NCI-H2107 (cell line): Measurements from ENCODE around the gene ADAMTS18.
"Not testable (repeated sequence)": the region's sequence is repeated elsewhere in the genome, so short reads cannot be mapped to it uniquely, and the experiment has no call there.

Experiments used
- DNase-seq: peaks from one replicate; lab custom pipeline; 2025; lab: John Stamatoyannopoulos, UW

Gene ADAMTS18, protein sequence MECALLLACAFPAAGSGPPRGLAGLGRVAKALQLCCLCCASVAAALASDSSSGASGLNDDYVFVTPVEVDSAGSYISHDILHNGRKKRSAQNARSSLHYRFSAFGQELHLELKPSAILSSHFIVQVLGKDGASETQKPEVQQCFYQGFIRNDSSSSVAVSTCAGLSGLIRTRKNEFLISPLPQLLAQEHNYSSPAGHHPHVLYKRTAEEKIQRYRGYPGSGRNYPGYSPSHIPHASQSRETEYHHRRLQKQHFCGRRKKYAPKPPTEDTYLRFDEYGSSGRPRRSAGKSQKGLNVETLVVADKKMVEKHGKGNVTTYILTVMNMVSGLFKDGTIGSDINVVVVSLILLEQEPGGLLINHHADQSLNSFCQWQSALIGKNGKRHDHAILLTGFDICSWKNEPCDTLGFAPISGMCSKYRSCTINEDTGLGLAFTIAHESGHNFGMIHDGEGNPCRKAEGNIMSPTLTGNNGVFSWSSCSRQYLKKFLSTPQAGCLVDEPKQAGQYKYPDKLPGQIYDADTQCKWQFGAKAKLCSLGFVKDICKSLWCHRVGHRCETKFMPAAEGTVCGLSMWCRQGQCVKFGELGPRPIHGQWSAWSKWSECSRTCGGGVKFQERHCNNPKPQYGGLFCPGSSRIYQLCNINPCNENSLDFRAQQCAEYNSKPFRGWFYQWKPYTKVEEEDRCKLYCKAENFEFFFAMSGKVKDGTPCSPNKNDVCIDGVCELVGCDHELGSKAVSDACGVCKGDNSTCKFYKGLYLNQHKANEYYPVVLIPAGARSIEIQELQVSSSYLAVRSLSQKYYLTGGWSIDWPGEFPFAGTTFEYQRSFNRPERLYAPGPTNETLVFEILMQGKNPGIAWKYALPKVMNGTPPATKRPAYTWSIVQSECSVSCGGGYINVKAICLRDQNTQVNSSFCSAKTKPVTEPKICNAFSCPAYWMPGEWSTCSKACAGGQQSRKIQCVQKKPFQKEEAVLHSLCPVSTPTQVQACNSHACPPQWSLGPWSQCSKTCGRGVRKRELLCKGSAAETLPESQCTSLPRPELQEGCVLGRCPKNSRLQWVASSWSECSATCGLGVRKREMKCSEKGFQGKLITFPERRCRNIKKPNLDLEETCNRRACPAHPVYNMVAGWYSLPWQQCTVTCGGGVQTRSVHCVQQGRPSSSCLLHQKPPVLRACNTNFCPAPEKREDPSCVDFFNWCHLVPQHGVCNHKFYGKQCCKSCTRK (N-terminal part only)

DNA sequence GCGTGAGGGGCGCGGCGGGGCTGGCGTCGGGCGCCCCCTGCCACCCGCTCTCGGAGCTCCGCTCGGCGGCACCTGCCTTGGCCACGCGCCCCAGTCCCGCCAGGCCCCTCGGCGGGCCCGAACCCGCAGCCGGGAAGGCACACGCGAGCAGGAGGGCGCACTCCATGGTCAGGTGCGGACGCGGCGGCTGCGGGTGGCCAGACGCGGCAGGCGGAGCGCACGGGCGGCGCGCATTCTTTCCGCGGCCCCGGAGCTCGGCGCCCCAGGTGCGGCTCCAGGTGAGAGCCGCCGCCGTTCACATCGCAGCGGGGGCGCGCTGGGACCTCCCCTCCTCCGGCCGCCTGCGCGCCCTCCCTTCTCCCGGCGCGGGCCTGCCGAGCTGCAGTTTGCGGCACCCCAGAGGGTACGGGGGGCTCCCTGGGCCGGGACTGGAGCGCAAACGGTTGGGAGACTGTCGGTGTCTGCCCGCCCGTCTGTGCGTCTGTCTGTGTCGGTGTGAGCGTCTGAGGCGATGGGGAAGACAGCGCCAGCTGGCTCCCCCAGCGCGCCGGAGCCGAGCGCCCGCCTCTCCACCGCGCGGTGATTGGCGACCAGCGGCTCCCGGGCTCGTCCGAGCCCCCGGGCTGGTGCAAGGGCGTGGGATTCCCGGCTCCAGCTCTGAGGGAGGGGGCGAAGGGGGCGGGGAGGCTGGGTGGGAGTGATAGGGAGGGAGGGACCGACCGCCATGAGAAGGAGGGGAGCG is at the start of gene ADAMTS18:
Gene ADAMTS18 (minus strand): TSS at position 505 of the 742 bp plus-strand sequence. CDS start 339 bp downstream, at position 166.
- no peak for DNase-seq

DNA sequence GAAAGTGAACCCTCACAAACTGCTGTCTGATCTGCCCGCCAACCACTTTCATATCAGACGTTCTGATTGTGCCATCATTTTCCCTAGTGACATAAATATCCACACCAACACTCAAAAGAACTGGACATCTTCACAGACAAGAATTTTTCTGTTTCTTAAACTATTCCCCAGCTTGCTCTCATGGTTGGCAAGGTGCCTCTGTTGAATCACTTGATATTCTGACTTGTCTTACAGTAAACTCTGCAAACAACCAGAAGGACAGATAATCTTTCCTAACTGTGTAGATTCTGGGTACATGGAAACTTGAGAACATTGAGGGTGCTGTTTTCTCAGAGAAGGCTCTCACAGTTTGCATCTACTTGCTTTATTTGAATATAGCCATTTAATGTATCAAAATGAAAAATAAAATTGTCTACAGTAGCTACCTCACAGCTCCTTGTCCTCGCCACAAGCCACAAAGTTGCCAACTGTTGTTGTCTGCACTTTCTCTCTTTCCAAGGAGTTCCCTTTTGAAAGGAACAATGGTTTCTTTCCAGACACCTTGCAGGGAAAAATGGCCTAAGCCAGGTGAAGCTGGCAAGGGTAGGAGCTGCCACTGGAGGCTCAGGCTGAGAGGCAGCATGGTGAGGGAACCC is 46.0 kb upstream of the ADAMTS18 start:
- no peak for DNase-seq

DNA sequence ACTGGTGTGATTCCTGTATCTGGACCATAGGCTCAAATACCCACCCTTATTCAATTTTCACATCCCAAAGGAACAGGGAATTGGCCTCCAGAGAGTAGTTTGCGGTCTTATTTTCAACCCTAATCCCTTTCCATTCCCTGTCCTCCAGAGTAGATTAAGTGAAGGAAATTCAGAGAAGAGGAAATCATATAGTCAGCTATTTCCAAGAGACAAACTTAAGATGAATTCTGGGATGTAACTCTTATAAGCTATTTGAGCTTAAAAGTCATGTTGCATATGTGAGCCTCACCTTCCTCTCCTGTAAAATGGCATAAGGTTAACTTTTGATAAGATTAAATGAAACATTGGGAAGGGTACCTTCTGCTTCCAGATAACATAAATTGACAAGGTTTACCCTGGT is 37.4 kb upstream of the ADAMTS18 start:
- DNase-seq = no peak

DNA sequence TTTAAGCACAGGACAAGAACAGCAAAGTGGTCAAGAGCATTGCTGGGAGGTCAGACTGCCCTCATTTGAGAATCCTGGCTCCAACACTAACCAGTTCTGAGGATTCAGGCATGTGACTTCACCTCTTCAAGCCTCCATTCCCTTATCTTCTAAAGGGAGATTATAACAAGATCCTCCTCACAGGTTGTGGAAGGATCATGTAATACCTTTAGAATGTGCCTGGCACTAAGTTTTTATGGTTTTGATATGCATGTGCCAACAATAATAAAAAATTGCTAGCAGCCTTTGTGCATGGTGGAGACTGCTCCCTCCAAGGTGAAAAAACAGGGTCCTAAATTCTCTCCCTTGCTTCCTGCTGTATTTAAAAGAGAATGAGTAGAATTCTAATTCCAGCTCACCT is 36.0 kb upstream of the ADAMTS18 start:
- DNase-seq = no peak

DNA sequence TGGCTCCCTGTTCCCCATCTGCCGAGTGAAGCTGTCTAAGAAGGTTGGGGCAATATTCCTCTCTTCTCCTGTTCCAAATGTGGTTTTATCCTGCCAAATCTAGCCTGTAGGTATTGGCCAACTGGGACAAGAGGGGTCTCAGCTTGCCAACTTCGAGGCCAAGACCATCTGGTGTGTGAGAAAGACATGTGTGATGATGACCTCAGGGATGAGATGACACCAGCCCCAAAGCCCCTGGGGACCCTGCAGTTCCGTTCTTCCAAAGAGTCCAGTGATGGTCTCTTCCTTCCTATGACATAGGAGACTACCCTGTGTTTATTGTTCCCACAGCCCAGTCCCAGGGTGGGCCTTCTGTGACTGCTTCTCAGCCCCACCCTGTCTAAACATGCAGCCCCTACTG is 34.8 kb upstream of the ADAMTS18 start:
- DNase-seq = no peak

DNA sequence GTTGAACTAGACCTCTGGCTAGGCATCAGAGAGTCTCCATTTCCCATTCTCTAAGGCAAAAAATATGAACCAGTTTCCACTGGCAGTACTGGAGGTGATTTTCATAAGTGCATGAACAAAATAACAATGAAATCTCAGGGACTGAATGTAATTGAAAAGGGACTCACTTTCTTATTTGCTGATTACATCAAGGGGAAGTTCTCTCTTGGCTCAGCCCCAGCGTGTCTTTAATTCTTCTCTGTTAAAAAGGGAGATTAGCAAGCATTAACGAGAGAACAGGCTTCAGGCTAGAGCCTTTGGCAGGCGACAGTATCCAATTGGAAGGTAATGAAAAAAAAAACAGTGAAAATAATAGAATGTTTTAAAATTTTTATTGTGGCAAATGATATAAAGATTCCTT is 34.0 kb upstream of the ADAMTS18 start:
- DNase-seq = no peak

DNA sequence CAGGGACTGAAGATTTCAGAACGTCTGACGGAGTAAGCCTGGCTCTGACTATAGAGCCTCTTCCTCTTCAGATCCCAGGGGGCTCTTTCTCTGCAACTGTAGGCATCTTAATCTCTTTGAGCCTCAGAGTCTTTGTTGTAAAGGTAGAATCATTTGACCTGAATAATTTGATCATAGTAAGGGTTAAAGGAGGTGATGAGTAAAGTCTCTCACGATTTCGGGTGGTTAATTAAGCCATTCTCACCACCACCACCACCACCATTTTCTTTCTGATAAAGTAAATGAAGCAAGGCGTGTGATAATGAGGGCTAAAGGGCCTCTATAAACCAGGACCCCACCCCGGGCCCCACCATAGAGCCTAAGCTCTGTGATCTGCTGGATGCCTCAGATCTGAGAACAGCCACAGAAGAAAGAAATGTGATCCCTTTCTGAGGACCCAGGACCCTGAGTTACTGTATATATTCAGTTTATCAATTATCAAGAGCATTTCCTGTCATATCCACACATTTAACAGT is 33.0 kb upstream of the ADAMTS18 start:
- DNase-seq = no peak

DNA sequence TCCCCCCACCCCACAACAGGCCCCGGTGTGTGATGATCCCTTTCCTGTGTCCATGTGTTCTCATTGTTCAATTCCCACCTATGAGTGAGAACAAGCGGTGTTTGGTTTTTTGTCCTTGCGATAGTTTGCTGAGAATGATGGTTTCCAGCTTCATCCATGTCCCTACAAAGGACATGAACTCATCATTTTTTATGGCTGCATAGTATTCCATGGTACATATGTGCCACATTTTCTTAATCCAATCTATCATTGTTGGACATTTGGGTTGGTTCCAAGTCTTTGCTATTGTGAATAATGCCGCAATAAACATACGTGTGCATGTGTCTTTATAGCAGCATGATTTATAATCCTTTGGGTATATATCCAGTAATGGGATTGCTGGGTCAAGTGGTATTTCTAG is 28.8 kb upstream of the ADAMTS18 start:
- not testable (repeated sequence) for DNase-seq

DNA sequence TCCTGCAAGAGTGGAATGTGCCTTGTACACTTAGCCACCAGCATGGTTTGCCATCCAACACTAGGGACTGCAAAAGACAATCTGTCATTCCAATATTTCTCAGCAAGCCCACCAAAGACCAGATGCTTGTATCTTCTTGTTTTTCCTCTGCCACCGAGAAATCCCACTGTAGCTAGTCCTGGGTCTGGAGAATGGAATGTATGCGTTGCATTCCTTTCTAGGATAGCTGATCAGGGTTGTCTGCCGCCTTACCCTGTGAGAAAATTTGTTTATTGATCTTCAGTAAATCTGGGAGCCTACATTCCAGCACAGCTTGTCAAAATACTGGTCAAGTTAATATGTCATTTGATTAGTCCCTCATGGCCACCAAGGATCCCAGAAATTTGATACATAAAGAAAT is 28.1 kb upstream of the ADAMTS18 start:
- DNase-seq = no peak

DNA sequence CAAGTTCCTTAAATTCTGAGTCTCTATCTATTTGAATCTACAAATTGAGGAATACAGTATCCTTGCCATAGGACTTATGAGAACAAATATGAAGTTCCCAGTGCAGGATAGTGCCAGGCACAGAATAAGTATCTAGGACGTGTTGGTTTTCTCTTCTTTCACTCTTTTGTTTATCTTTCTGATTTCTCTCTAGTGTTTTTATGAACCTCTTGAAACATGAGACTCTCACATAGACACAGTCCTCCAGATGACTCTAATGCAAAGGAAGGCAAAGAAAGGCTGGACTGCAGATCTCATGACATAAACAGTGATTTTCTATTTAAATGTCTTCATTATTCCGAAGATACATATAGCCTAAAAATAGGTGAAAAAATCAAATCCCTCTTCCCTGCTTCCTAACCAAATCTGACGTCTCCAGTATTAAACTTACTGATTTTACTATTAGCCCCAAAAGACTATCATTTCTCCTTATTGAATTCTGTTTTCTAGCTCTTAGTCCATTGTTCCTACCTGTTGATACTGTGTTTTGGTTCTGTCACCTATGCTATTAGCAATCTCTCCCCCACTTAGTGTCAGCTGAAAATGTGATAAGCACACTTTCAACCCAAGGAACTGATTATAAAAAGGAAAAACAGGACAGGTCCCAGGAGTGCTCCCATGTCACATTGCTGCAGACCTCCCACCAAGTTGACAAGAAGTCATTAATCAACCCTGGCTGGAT is 24.9 kb upstream of the ADAMTS18 start:
- DNase-seq = no peak

DNA sequence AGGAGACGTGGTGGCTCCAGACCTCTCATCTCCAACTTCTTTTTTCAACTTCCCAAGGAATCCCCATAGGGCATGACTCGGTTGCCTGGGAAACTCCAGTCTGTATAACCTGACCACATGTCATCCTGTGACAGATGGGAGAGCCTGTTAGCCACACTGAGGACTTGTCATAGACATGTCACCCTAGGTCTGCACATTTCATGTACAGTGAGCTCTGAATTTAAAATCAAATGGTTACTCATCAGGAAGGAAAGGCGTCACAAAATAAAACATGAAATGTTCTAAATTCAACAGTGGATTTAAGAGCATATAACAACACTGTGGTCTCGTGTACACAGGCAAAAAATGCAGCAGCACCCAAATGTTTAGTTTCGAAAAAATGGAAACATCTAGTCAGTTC is 22.2 kb upstream of the ADAMTS18 start:
- DNase-seq = no peak

DNA sequence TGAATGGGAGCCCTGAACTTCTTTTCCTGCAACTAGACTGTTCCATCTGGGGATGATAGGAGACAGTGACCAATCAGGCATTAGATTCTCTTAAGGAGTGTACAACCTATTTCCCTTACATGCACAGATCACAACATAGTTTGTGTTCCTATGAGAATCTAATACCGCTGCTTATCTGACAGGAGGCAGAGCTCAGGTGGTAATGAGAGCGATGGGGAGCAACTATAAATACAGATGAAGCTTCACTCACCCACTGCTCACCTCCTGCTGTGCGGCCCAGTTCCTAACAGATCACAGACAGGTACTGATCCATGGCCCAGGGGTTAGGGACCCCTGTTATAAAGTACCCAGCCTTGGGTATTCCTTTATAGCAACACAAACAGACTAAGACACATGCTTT is 17.4 kb upstream of the ADAMTS18 start:
- DNase-seq = no peak

DNA sequence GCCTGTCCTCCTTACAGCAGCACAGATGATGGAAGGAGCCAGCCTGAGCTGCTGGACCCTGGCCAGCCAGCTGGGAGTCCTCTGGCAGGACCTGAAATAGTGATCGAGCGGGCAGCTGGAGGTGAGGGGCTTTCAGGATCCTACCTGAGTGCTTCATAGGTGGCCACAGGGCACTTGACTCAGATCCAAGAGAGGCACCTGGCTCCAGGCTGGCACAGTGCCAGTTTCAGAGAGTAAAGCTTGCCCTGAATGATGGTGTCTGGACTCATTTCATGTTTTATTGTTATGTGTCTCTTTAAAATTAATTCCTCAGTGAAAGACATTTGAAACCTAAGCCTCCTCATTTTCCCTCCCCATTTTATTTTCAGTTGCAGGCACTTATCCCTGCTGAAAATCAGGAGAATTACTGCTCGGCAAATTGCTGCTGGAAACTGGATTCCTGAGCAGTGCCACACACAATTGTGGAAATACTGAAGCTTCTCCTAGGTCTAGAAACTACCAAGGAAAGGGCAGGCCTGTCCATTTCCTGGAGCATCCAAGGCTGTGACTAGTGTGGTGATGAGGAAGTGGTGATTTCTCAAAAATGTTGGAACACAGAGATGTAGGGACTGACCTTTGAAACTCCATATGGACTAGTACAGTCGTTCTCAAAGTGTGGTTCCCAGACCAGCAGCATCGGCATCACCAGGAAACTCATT is 16.1 kb upstream of the ADAMTS18 start:
- peak; percentile 95 for DNase-seq

DNA sequence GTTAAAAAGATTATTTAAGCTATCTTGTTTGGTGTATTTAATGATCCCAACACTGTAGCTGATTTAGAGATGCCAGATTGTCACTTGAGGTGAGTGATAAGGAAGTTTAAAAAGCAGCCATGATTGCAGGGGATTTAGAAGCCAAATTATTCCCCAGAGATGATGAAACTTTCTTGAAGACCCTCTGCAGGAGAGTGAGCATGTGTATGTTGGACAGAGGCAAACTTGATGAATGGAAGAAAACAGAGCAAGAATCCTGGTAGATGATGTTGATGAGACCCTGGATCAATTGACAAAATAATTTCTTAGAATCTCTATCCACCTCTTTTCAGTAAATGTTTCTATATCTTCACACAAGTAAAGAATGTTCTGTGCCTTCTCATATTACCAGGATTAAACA is 14.4 kb upstream of the ADAMTS18 start:
- DNase-seq = no peak

DNA sequence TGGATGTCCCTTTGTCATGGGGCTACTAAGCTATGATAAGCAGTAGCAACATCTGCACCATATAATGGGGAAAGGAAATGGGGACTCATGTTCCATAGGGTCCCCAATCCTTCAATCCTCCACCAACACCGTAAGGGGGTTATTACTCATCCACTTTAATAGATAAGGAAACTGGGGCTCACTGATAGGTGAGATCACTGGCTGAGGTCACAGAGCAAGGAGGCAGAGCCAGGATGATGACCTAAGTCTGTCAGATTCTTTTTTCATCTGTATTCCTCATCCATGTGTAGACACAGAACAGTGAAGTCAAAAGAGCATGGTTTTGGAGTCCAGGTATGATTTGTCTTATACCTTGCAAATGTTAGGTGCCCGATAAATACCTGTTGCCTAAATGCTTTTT is 10.5 kb upstream of the ADAMTS18 start:
- no peak for DNase-seq

DNA sequence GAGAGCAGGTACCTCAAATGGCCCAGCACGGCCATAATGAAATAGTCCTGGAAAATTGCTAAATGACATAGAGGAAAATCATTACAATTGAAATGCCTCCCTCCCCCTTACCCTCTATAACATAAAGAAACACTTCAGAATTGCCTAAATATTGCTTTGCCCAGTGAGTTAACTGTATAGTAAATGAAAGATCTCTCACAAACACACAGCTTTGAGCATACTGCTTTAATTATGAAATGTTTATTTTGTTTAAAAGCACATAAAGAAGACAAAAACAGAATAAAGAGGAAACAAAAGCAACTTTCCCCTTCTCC is 9.3 kb upstream of the ADAMTS18 start:
- no peak for DNase-seq

DNA sequence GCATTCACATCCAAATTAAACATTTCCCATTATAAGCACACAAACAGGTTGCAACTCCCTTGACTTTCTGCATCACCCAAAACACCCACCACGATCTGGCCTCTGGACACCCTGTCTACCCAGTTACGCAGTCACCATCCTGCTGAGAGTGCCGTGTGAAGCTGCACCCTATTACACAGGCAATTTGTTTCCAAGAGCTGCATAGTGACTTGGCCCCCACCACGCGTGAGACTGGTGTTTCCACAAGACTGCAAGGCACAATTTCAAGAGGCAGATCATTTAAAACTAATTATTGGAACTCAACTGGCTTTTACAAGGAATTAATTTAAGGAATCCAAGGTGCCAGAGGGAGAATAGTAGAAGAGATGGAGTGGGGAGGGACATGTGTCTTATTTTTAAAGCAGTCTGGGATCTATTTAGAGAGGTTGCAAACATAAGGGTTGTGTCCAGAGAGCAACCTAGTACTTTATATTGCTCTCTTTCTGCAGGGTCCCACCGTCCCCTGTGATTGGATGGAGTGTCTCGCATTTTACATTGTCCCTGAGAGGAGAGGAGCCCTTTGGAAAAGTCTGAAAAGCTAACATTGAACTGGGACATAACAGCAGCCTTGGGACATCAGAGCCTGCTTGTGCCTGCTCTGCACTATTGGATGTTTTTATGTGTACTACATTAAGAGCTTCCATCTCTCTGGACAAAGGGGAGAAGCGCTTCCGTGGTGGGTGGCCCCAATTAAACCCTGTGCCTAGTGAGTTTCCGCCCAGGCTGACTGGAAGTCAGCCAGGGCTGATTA is 8.7 kb upstream of the ADAMTS18 start:
- DNase-seq = no peak

DNA sequence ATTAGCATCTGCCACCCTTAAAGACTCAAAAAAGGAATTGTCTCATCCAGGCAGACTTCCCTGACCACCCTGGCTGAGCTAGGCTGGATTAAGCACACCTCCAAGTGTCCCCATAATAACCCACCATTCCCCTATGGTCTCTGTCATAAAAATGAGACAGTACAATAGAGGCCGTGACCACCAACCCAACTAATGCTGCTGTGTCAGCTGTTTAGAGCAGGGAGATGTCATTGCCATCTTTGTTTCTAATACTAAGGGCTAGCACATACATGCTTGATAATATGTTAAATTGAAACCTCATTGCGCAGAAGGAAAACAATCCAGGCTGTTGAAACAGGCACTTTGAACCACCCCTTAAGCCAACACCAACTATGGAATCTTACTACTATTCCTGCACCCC is 7.2 kb upstream of the ADAMTS18 start:
- no peak for DNase-seq

DNA sequence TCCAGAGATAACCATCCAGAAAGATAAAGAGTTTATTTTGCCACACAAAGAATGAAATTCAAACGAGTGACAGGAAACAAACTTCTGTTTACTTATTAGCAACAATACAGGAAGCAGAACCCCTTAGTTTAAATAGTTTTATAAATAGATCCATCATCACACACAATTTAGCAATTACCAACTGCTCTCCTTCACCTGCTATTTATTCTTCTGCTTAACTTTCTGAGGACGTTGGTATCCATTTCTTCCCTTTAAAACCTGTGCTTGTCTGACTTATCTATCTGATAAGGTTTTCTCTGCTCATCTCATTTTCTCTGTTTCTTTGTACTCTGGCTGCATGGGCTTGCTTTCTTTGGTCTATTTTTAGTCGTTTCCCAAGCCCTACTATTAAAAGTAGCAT is 4.3 kb upstream of the ADAMTS18 start:
- no peak for DNase-seq
